HCT116 (cell line): ENCODE results near the gene CRTC1. TPM values are rescaled to one million over a fixed set of nuclear protein-coding genes. Genes with fewer than 3 reads are reported as not detected.

Experiments
- ATAC-seq: fragments of 200-7000 bp; cut with Tn5 transposase; 2 replicates; pipeline ENCODE4 v1.9.1; 2020; ENCODE audit warnings: mild to moderate bottlenecking, moderate library complexity
- BruUV-seq: library from RNA; stranded (reverse); fragments of 400-500 nt; replicated peaks from 2 replicates; lab custom pipeline; 2021; lab: Mats Ljungman, UMichigan
- CTCF ChIA-PET: fragments of 300-600 bp; sonication (Branson Sonifier 250); formaldehyde crosslinking; loops from one replicate; lab custom pipeline; 2021; ENCODE audit warnings: antibody characterized with exemption; lab: Charles Lee
- POLR2A ChIA-PET: fragments of 300-600, 350-600 bp; sonication (Branson Sonifier 250); formaldehyde crosslinking; loops from one replicate; lab custom pipeline; 2021; ENCODE audit warnings: antibody characterized with exemption; lab: Charles Lee
- RAD21 ChIA-PET, 2 experiments: fragments of 300-600 bp; sonication (Branson Sonifier 250); formaldehyde crosslinking; loops; one replicate each; lab custom pipeline; 2023; ENCODE audit warnings: low total read pairs in 2 of 2; ENCODE audit not compliant: uncharacterized antibody in 2 of 2, unreplicated experiment in 2 of 2, low non-redundant PET in 1 of 2; lab: Charles Lee
- DNase-seq: peaks from one replicate; pipeline ENCODE4 v3.0.0-alpha.2; 2010; ENCODE audit warnings: low read depth, low spot score
- H2AFZ ChIP-seq: fragments of 200-600 bp; shearing (Covaris generic), sonication (generic); 2 replicates; pipeline ENCODE4 v1.6.1; 2017; ENCODE audit warnings: low read depth, mixed run types, mixed read lengths, antibody characterized with exemption, low read length; ENCODE audit not compliant: poor library complexity, severe bottlenecking
- H3K27ac ChIP-seq: 2 replicates; pipeline ENCODE4 v1.5.1; 2012; ENCODE audit warnings: low read depth, low read length
- H3K27me3 ChIP-seq: fragments of 200-600 bp; sonication (generic); 2 replicates; pipeline ENCODE4 v1.6.1; 2016; ENCODE audit warnings: mixed run types, low read length, mixed read lengths; ENCODE audit not compliant: insufficient read depth
- H3K36me3 ChIP-seq, 2 experiments: fragments of 200-500 bp in 1 of 2; fragments of 200-600 bp in 1 of 2; sonication (Bioruptor generic) in 1 of 2; sonication (generic) in 1 of 2; 2 replicates each; pipeline versions ENCODE4 v1.5.1 to v1.6.1; 2014 to 2016; ENCODE audit warnings: low read length in 2 of 2, inconsistent platforms in 1 of 2, mixed read lengths in 1 of 2, mixed run types in 1 of 2; ENCODE audit not compliant: insufficient read depth in 2 of 2, control insufficient read depth in 1 of 2
- H3K4me1 ChIP-seq, 2 experiments: fragments of 200-600 bp in 1 of 2; sonication (generic) in 1 of 2; 2 replicates each; pipeline versions ENCODE4 v1.5.1 to v1.6.1; 2012 to 2017; ENCODE audit warnings: low read length in 2 of 2, inconsistent platforms in 1 of 2, mild to moderate bottlenecking in 1 of 2, mixed read lengths in 1 of 2, mixed run types in 1 of 2, moderate library complexity in 1 of 2; ENCODE audit not compliant: insufficient read depth in 2 of 2, control insufficient read depth in 1 of 2
- H3K4me2 ChIP-seq: fragments of 200-600 bp; sonication (generic); 2 replicates; pipeline ENCODE4 v1.6.1; 2017; ENCODE audit warnings: mixed run types, low read length, mixed read lengths
- H3K4me3 ChIP-seq, 2 experiments: fragments of 200-600 bp in 1 of 2; sonication (generic) in 1 of 2; replicated peaks in 1 of 2; 2 replicates each; pipeline ENCODE4 v1.5.1; 2011 to 2016; ENCODE audit warnings: low read length in 2 of 2, control low read depth in 1 of 2, low read depth in 1 of 2, mild to moderate bottlenecking in 1 of 2, mixed read lengths in 1 of 2, mixed run types in 1 of 2
- H3K79me2 ChIP-seq: fragments of 200-600 bp; sonication (generic); 2 replicates; pipeline ENCODE4 v1.6.1; 2017; ENCODE audit warnings: mild to moderate bottlenecking, mixed run types, low read length, moderate library complexity, mixed read lengths; ENCODE audit not compliant: insufficient read depth
- H3K9ac ChIP-seq: fragments of 200-600 bp; sonication (generic); 2 replicates; pipeline ENCODE4 v1.6.1; 2016; ENCODE audit warnings: low read length, mixed read lengths
- H3K9me2 ChIP-seq: fragments of 200-600 bp; sonication (generic), shearing (Covaris generic); 2 replicates; pipeline ENCODE4 v1.6.1; 2017; ENCODE audit warnings: mixed run types, mild to moderate bottlenecking, moderate library complexity; ENCODE audit not compliant: insufficient read depth
- H3K9me3 ChIP-seq, 2 experiments: fragments of 200-500 bp in 1 of 2; fragments of 200-600 bp in 1 of 2; sonication (Bioruptor generic) in 1 of 2; sonication (generic) in 1 of 2; 2 replicates each; pipeline ENCODE4 v1.6.1; 2014 to 2017; ENCODE audit warnings: low read length in 2 of 2, mixed read lengths in 2 of 2, inconsistent platforms in 1 of 2, low read depth in 1 of 2, mild to moderate bottlenecking in 1 of 2, mixed run types in 1 of 2, moderate library complexity in 1 of 2; ENCODE audit not compliant: control insufficient read depth in 1 of 2, insufficient read depth in 1 of 2
- H4K20me1 ChIP-seq: fragments of 200-600 bp; sonication (generic), shearing (Covaris generic); 2 replicates; pipeline ENCODE4 v1.6.1; 2017; ENCODE audit warnings: mixed run types, mild to moderate bottlenecking, moderate library complexity; ENCODE audit not compliant: insufficient read depth
- CBX3 ChIP-seq: IDR thresholded peaks from 2 replicates; pipeline ENCODE4 v1.6.1; 2012; ENCODE audit warnings: low read depth
- CEBPB ChIP-seq: IDR thresholded peaks from 2 replicates; pipeline ENCODE4 v1.6.1; 2012; ENCODE audit warnings: low read depth
- ELF1 ChIP-seq: IDR thresholded peaks from 2 replicates; pipeline ENCODE4 v1.6.1; 2012; ENCODE audit warnings: low read depth, borderline replicate concordance
- EZH2phosphoT487 ChIP-seq: fragments of 200-600 bp; IDR thresholded peaks from 2 replicates; pipeline ENCODE4 v1.6.1; 2018; ENCODE audit warnings: antibody characterized with exemption, borderline replicate concordance
- FOSL1 ChIP-seq: IDR thresholded peaks from 2 replicates; pipeline ENCODE4 v1.6.1; 2012; ENCODE audit warnings: low read depth
- POLR2A ChIP-seq: IDR thresholded peaks from 2 replicates; pipeline ENCODE4 v1.7.0; 2011; ENCODE audit warnings: borderline replicate concordance; ENCODE audit not compliant: insufficient read depth, insufficient read length; ENCODE audit errors: extremely low read depth
- RAD21 ChIP-seq: IDR thresholded peaks from 2 replicates; pipeline ENCODE4 v1.6.1; 2012; ENCODE audit warnings: low read depth, mild to moderate bottlenecking
- SIN3A ChIP-seq: IDR thresholded peaks from 2 replicates; pipeline ENCODE4 v1.6.1; 2012; ENCODE audit warnings: low read depth
- SRF ChIP-seq: IDR thresholded peaks from 2 replicates; pipeline ENCODE4 v1.6.1; 2012; ENCODE audit warnings: low read depth
- TCF7L2 ChIP-seq: IDR thresholded peaks from 2 replicates; pipeline ENCODE4 v1.7.0; 2011; ENCODE audit warnings: borderline replicate concordance, inconsistent platforms; ENCODE audit not compliant: insufficient read depth, insufficient read length; ENCODE audit errors: extremely low read depth
- ZBTB33 ChIP-seq: IDR thresholded peaks from 2 replicates; pipeline ENCODE4 v1.6.1; 2011; ENCODE audit warnings: mild to moderate bottlenecking, low read length, moderate library complexity; ENCODE audit not compliant: insufficient replicate concordance; ENCODE audit errors: extremely low read depth
- ZFX ChIP-seq: fragments of 450-650 bp; IDR thresholded peaks from 2 replicates; pipeline ENCODE4 v1.6.1; 2017
- ZNF274 ChIP-seq: fragments of 200-500 bp; sonication (Bioruptor generic); IDR thresholded peaks from 2 replicates; pipeline ENCODE4 v1.6.1; 2014; ENCODE audit warnings: mild to moderate bottlenecking, low read depth, low read length, inconsistent platforms
- intact Hi-C: fragments of 100-400 bp; cut with micrococcal nuclease; formaldehyde crosslinking; loops from 2 replicates; pipeline ENCODE4 v1.10.0; 2022
- total RNA-seq: library from RNA; stranded (reverse); gene quantifications from one replicate; pipeline ENCODE4 v1.2.1, GENCODE V29; 2021; ENCODE audit not compliant: unreplicated experiment
- TF ChIP-seq, protein P1 (sequence below): IDR thresholded peaks from 2 replicates; pipeline ENCODE4 v1.6.1; 2012
- TF ChIP-seq, protein P2 (sequence below): IDR thresholded peaks from 2 replicates; pipeline ENCODE4 v1.6.1; 2012; ENCODE audit warnings: low read depth

Gene CRTC1
- total RNA-seq, 1 experiment from 2014 or later: 14.9 TPM

- H3K9ac ChIP-seq: no peak overlapping the region
- H2AFZ ChIP-seq: no peak overlapping the region
- no peaks in the 10 kb centered on the region for H3K36me3 ChIP-seq
- no peaks in the 10 kb centered on the region for H3K27me3 ChIP-seq
- no peak for TF ChIP-seq RAD21
- no peak for TF ChIP-seq ZFX
- no peak for TF ChIP-seq TCF7L2
- TF ChIP-seq, all 23 proteins: peak for 0
- Histone ChIP-seq H3K9me3 (no peaks in the 10 kb centered on the region), H3K4me1 (peaks cover 4 to 23% of the 10 kb centered on the region in 2 experiments), H3K4me3 (no peak overlapping the region), H4K20me1 (no peaks in the 10 kb centered on the region), H3K79me2 (peaks cover 24% of the 10 kb centered on the region), H3K9me2 (no peaks in the 10 kb centered on the region), H3K27ac (no peak overlapping the region), H3K4me2 (no peak overlapping the region)
- ChIA-PET CTCF (no interaction called here), POLR2A (no interaction called here), RAD21 (no interaction called here)
- DNase-seq (no peak), ATAC-seq (no peak)
- BruUV-seq: no TSS peak
- intact Hi-C loops: no loop called here
Observed at GRCh38 chr19:18687740-18688465, 4.4 kb downstream of the CRTC1 start.

GRCh38 chr19:18696023-18696422 is 12.5 kb downstream of the CRTC1 start:
- Histone ChIP-seq H3K79me2 (0 out of 2 replicates have a peak, but pooled peaks cover 3% of the 10 kb centered on the region), H4K20me1 (no peaks in the 10 kb centered on the region), H3K9ac (no peak overlapping the region), H2AFZ (no peak overlapping the region), H3K4me2 (no peak overlapping the region), H3K4me1 (no peaks in the 10 kb centered on the region), H3K36me3 (no peaks in the 10 kb centered on the region), H3K9me2 (no peaks in the 10 kb centered on the region), H3K27ac (no peak overlapping the region), H3K4me3 (no peak overlapping the region), H3K9me3 (no peaks in the 10 kb centered on the region), H3K27me3 (no peaks in the 10 kb centered on the region)
- DNase-seq: no peak
- intact Hi-C loops: no loop called here
- POLR2A ChIA-PET: no interaction called here
- CTCF ChIA-PET: no interaction called here
- no TSS peak for BruUV-seq
- no peak for ATAC-seq
- RAD21 ChIA-PET: no interaction called here
- no peak for TF ChIP-seq EZH2phosphoT487
- TF ChIP-seq, protein P1, sequence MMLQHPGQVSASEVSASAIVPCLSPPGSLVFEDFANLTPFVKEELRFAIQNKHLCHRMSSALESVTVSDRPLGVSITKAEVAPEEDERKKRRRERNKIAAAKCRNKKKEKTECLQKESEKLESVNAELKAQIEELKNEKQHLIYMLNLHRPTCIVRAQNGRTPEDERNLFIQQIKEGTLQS: no peak
- TF ChIP-seq FOSL1: no peak
- no peak for TF ChIP-seq SIN3A
- TF ChIP-seq ZFX: no peak
- no peak for TF ChIP-seq ZNF274
- no peak for TF ChIP-seq CBX3
- TF ChIP-seq CEBPB: no peak
- TF ChIP-seq TCF7L2: no peak
- no peak for TF ChIP-seq SRF
- no peak for TF ChIP-seq ZBTB33
- TF ChIP-seq, protein P2, sequence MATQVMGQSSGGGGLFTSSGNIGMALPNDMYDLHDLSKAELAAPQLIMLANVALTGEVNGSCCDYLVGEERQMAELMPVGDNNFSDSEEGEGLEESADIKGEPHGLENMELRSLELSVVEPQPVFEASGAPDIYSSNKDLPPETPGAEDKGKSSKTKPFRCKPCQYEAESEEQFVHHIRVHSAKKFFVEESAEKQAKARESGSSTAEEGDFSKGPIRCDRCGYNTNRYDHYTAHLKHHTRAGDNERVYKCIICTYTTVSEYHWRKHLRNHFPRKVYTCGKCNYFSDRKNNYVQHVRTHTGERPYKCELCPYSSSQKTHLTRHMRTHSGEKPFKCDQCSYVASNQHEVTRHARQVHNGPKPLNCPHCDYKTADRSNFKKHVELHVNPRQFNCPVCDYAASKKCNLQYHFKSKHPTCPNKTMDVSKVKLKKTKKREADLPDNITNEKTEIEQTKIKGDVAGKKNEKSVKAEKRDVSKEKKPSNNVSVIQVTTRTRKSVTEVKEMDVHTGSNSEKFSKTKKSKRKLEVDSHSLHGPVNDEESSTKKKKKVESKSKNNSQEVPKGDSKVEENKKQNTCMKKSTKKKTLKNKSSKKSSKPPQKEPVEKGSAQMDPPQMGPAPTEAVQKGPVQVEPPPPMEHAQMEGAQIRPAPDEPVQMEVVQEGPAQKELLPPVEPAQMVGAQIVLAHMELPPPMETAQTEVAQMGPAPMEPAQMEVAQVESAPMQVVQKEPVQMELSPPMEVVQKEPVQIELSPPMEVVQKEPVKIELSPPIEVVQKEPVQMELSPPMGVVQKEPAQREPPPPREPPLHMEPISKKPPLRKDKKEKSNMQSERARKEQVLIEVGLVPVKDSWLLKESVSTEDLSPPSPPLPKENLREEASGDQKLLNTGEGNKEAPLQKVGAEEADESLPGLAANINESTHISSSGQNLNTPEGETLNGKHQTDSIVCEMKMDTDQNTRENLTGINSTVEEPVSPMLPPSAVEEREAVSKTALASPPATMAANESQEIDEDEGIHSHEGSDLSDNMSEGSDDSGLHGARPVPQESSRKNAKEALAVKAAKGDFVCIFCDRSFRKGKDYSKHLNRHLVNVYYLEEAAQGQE: no peak
- TF ChIP-seq POLR2A: no peak
- no peak for TF ChIP-seq RAD21
- no peak for TF ChIP-seq ELF1
